ENCODE measurements around the gene CREBBP. TPM values are rescaled to one million over a fixed set of nuclear protein-coding genes. Genes with fewer than 3 reads are reported as not detected.
A peak's percentile ranks its signal among the peaks of the same experiment; 100 is the strongest.

Gene CREBBP
- total and polyA plus RNA-seq, 9 donors, result 35.6 to 94.5 (median 78.3) TPM

- H3K9me3 ChIP-seq, result no peaks in the 10 kb centered on the region
- TF ChIP-seq EP300 (IDR thresholded peaks at IDR 0.05) (no peak), CTCF (IDR thresholded peaks at IDR 0.05) (no peak), POLR2A (IDR thresholded peaks at IDR 0.05) (no peak)
- H3K4me1 ChIP-seq (ENCODE audit: insufficient read depth), result no peaks in the 10 kb centered on the region
- no peak for DNase-seq
- no peak overlapping the region for H3K27ac ChIP-seq
- no peaks in the 10 kb centered on the region for H3K36me3 ChIP-seq
- H3K4me3 ChIP-seq, result no peak overlapping the region
- WGBS, 3 donors, result 82 to 89% (median 87%) methylated on average over 4 of the region's 4 CpGs
- intact Hi-C loops (cut with DNase I), result no loop called here
- no peaks in the 10 kb centered on the region for H3K27me3 ChIP-seq
Measured at GRCh38 chr16:3754081-3754703, 126.3 kb downstream of the CREBBP start.

GRCh38 chr16:3752984-3753383 lies 127.5 kb downstream of the CREBBP start:
- H3K27ac ChIP-seq, result no peak overlapping the region
- peak in 1 of 5 donors; percentile 20 for DNase-seq
- intact Hi-C loops (cut with DNase I), result no loop called here
- no peaks in the 10 kb centered on the region for H3K4me1 ChIP-seq (ENCODE audit: insufficient read depth)
- H3K27me3 ChIP-seq, result no peaks in the 10 kb centered on the region
- WGBS, 3 donors, result 93% methylated on average over 15 of the region's 15 CpGs
- H3K9me3 ChIP-seq, result no peaks in the 10 kb centered on the region
- no peak for TF ChIP-seq EP300 (IDR thresholded peaks at IDR 0.05)
- no peak for TF ChIP-seq POLR2A (IDR thresholded peaks at IDR 0.05)
- no peak for TF ChIP-seq CTCF (IDR thresholded peaks at IDR 0.05)
- no peak overlapping the region for H3K4me3 ChIP-seq
- H3K36me3 ChIP-seq, result no peaks in the 10 kb centered on the region

GRCh38 chr16:3751878-3752277 lies 128.6 kb downstream of the CREBBP start:
- Histone ChIP-seq H3K36me3 (no peaks in the 10 kb centered on the region), H3K9me3 (no peaks in the 10 kb centered on the region), H3K4me1 (ENCODE audit: insufficient read depth) (no peaks in the 10 kb centered on the region), H3K27ac (no peak overlapping the region), H3K4me3 (no peak overlapping the region), H3K27me3 (no peaks in the 10 kb centered on the region)
- intact Hi-C loops (cut with DNase I), result no loop called here
- DNase-seq, result no peak
- no peak for TF ChIP-seq POLR2A (IDR thresholded peaks at IDR 0.05)
- TF ChIP-seq EP300 (IDR thresholded peaks at IDR 0.05), result no peak
- TF ChIP-seq CTCF (IDR thresholded peaks at IDR 0.05), result no peak
- 90 to 95% (median 92%) methylated on average over 8 of the region's 8 CpGs for WGBS, 3 donors

GRCh38 chr16:3748307-3748706 lies 132.2 kb downstream of the CREBBP start:
- no peak overlapping the region for H3K4me3 ChIP-seq
- no peaks in the 10 kb centered on the region for H3K9me3 ChIP-seq
- peak in 1 of 5 donors; percentile 59 for DNase-seq
- H3K36me3 ChIP-seq, result no peaks in the 10 kb centered on the region
- H3K4me1 ChIP-seq (ENCODE audit: insufficient read depth), result peaks cover 9% of the 10 kb centered on the region
- TF ChIP-seq EP300 (IDR thresholded peaks at IDR 0.05) (no peak), CTCF (IDR thresholded peaks at IDR 0.05) (no peak), POLR2A (IDR thresholded peaks at IDR 0.05) (no peak)
- H3K27me3 ChIP-seq, result no peaks in the 10 kb centered on the region
- WGBS, 3 donors, result 59 to 65% (median 60%) methylated on average over 5 of the region's 5 CpGs
- intact Hi-C loops (cut with DNase I), result no loop called here
- H3K27ac ChIP-seq, result no peak overlapping the region
